SKM-1 (cell line): ENCODE data around the gene DAZAP2.
"Not testable (repeated sequence)": the region's sequence is repeated elsewhere in the genome, so short reads cannot be mapped to it uniquely, and the experiment has no call there.

ENCODE experiments used
- DNase-seq: peaks from one replicate; lab custom pipeline; 2025; ENCODE audit not compliant: unreplicated experiment; lab: John Stamatoyannopoulos, UW

Gene DAZAP2

GRCh38 chr12:51217133-51217967 lies 21.3 kb upstream of the DAZAP2 start:
- no peak for DNase-seq

- no peak for DNase-seq
Observed at GRCh38 chr12:51217968-51218606, 20.5 kb upstream of the DAZAP2 start, which contains the start of gene POU6F1. POU6F1 (minus strand) TSS chr12:51218062; CDS start chr12:51206836, 11,226 bp downstream.

GRCh38 chr12:51218607-51219161 lies 19.9 kb upstream of the DAZAP2 start:
- no peak for DNase-seq

- DNase-seq: no peak
Observed at GRCh38 chr12:51219322-51219721, 19.3 kb upstream of the DAZAP2 start.

- DNase-seq: not testable (repeated sequence)
Observed at GRCh38 chr12:51219857-51220256, 18.8 kb upstream of the DAZAP2 start.

GRCh38 chr12:51222461-51222860 lies 16.2 kb upstream of the DAZAP2 start:
- DNase-seq: no peak

- DNase-seq: no peak
Observed at GRCh38 chr12:51224625-51225024, 14.0 kb upstream of the DAZAP2 start.

GRCh38 chr12:51225234-51225633 lies 13.4 kb upstream of the DAZAP2 start:
- no peak for DNase-seq

GRCh38 chr12:51225771-51226170 lies 12.9 kb upstream of the DAZAP2 start:
- no peak for DNase-seq

GRCh38 chr12:51227112-51227511 lies 11.5 kb upstream of the DAZAP2 start:
- not testable (repeated sequence) for DNase-seq

GRCh38 chr12:51227962-51228361 lies 10.7 kb upstream of the DAZAP2 start:
- no peak for DNase-seq

- no peak for DNase-seq
Observed at GRCh38 chr12:51229116-51229809, 9.4 kb upstream of the DAZAP2 start.

GRCh38 chr12:51232642-51233041 lies 6.0 kb upstream of the DAZAP2 start:
- DNase-seq: no peak

GRCh38 chr12:51234530-51234929 lies 4.1 kb upstream of the DAZAP2 start:
- no peak for DNase-seq

- no peak for DNase-seq
Observed at GRCh38 chr12:51238037-51238509, 553 bp upstream of the DAZAP2 start.

- no peak for DNase-seq
Observed at GRCh38 chr12:51240971-51241370, 2.3 kb downstream of the DAZAP2 start.

- no peak for DNase-seq
Observed at GRCh38 chr12:51242120-51242519, 3.5 kb downstream of the DAZAP2 start.

GRCh38 chr12:51242876-51243275 lies 4.2 kb downstream of the DAZAP2 start:
- DNase-seq: peak; percentile 35

GRCh38 chr12:51244269-51244668 lies 5.6 kb downstream of the DAZAP2 start:
- DNase-seq: no peak

GRCh38 chr12:51245476-51246253 lies 7.0 kb downstream of the DAZAP2 start:
- DNase-seq: no peak
